GM19043 (cell line): Measurements from ENCODE around the gene MED13L.
"Not testable (repeated sequence)": the region's sequence is repeated elsewhere in the genome, so short reads cannot be mapped to it uniquely, and the experiment has no call there.

Experiments used
- ATAC-seq: cut with Tn5 transposase; IDR thresholded peaks from one replicate; pipeline ENCODE4 v1.9.1; 2021; ENCODE audit warnings: low read depth; ENCODE audit not compliant: unreplicated experiment

The MED13L gene

DNA sequence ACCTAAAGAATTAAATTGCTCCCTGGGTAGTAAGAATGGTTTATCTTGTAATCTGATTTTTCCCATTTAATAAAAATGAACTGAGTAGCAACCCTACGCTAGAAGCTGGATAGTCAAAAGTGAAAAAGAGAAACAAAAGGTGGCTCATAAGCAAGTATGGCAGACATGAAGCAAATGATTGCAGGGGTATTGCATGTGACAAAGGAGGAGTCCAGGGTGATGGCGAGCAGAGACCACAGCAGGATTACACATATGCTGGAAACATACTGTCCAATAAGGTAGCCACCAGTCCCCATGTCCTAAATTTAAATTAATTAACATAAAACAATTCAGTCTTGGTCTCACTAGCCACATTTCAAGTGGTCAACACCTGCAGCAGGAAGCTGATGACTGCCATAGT is 283.8 kb downstream of the MED13L start:
- ATAC-seq, result no peak

DNA sequence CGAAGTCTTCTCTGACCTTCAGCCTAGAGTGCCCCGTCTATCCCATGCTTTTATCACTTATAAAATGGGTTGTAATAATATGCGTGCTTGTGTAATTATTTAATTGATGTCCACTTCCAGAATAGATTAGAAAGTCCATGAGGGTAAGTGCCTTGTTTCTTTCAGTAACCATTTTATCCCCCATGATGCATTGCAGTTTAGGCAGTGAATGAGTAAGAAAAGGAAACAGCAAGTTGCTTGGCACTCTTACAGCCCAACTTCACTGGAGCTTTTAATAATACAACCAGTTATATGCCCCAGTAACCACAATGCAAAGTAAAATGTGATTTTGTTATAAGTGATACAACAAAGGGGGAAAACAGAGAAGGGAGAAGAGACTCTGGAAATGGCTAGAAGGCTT is 287.3 kb downstream of the MED13L start:
- ATAC-seq, result no peak

DNA sequence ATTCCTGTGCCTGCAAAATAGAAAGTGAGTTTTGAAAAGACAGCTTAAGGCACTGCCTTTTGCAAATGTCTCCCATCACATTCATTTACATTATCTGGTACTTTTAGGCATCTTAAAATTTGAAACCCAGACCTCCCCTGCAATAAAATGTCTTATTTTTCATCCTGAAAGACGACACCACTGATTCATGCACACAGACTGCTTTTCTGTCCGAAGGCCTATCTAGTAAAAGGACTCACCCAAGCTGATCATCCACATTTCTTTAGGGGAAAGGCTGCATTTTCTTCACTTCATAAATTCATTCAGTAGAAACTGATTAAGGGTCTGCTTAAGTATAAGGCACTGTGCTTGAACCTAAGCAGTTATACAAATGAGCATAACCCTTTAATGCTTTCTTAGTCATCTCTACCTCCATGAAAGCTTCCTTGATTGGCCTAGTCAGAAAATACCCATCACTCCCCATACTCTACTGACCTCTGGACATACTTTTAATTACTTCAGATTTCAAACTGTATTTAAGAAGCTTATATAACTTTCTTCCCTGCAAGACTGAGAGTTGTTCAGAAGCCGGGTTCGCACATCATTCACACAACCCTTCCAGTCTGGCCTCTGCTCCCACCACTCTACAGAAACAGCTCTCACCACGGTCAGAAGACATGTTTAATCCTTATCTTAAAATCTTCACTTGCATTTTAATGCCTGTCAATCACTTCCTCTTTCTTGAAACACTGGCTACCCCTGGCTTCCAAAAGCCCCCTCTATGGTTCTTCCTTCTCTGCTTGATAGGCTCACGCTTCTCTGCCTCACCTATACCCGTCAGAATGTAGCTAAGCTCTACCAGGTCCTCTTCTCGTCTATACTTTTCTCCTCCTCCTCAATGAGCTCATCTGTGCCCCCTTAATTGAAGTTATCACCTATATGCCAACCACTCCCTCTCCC is 288.6 kb downstream of the MED13L start:
- ATAC-seq, result no peak

DNA sequence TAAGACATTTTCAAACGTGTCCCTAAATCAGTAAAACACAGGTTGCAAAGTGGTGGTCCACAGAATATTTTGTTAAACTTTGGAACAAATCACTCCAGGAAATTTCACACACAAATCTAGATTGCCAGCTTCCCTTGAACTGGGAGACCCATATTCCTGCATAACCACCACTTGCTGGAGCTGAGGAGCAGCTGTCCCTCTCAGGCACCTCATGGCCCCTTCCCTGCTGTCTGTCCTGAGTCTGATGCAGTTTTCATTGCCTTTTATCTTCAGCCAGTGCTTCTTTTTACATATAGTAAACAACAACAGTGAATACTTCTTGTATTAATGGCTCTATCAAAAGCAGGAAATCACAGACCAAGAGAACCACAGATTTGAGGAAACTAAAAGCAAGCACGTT is 289.3 kb downstream of the MED13L start:
- ATAC-seq, result no peak

DNA sequence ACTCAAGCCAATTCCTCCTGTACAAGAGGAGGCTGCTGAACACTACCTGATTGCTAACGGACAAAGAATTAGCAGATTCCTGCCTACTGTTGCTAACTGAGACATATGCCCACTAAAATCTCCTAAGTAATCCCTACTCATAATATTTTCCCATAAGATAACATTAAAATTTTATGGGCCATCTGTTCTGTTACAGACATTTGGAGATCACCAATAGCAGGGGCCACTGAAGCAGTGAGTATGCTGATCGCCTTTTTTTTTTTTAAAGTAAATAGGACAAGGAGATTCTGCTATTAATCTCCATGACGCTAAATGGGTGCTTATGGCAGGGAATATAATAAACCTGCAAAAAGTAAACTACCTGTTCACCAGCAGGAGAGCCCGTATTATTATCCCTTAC is 292.9 kb downstream of the MED13L start:
- ATAC-seq, result no peak

DNA sequence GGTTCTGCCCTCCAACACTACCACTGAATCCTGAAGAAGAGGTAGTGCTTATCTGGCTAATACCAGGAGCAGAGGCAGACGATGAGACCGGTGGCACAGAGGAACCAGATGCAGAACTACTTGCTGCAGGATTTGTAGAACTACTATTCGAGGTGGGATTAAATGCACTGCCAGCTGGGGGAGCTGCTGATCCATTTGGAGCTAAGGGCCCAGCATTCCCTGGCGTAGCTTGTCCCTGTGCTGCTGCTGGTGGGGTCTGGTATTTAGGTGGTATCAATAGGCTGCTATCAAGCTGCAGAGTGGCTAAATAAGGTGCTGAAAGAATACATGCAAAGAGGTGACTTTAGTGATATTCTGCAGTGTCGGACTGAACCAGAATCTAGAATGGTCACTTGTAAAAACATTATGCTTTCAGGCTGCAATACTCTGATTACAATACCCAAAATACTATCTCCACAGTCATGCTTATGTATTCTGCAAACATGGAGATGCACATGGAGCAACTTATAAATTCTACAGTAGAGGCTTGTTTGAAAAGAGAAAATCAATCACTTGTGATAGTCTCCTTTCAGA is 294.2 kb downstream of the MED13L start:
- ATAC-seq, result no peak

DNA sequence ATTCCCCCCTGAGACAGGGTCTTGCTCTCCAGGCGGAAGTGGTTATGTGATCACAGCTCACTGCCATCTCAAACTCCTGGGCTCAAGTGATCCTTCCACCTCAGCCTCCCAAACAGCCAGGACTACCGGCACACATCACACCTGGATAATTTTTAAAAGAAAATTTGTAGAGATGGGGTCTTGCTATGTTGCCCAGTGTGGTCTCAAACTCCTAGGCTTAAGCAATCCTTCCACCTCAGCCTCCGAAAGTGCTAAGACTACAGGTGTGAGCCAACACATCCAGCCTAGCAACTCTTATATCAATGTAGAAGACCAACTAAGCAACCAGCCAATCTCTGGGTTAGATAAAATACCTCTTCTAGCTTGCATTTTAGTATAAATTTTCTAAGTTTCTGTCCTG is 297.2 kb downstream of the MED13L start:
- ATAC-seq, result no peak

DNA sequence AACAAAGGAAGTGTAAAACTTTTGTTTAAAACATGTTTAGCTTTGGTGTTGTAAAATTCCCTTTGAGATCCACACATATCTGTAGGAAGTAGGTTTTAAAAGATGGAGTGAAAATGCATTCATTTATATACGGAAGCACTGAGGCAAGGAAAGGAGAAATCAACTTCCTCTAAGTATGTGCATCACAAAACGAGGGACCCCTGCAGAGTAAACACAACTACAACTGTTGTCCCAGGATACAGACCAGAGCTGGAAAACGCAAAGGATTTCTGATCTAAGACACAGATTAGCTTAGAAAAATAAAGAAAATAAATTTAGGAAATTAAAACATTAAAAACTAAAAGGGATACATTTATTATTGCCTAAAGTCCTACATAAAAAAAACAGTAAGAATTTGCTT is 297.6 kb downstream of the MED13L start:
- ATAC-seq, result no peak

DNA sequence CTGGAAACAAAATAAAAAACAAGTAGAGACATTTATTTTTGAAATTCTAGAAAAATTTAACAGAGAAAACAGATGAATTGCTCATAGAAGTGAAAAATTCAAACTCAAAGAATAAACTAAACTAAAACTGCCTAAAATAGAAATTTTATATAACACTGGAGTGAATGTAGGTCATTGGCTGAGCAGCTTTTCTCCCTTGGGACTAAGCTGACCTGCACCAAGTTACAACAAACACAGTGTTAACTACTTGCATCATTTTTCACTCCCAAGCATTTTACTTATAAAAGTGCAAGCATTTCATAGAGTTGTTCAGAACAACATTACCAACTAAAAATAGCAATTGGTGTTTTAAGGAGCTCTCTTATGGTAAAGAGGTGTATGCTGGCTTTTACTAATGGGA is 298.1 kb downstream of the MED13L start:
- no peak for ATAC-seq

DNA sequence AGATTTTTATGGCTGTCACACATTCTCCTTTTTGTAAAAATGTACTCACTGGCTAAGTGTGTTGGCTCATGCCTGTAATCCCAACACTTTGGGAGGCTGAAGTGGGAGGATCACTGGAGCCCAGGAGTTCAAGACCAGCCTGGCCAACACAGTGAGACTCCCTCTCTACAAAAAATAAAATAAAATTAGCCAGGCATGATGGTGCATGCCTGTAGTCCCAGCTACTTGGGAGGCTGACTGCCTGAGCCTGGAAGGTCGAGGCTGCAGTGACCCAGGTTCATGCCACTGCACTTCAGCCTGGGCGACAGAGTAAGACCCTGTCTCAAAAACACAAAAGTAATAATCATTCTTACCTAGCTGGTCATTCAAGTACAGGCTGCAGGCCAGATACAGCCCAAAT is 300.7 kb downstream of the MED13L start:
- ATAC-seq, result not testable (repeated sequence)

DNA sequence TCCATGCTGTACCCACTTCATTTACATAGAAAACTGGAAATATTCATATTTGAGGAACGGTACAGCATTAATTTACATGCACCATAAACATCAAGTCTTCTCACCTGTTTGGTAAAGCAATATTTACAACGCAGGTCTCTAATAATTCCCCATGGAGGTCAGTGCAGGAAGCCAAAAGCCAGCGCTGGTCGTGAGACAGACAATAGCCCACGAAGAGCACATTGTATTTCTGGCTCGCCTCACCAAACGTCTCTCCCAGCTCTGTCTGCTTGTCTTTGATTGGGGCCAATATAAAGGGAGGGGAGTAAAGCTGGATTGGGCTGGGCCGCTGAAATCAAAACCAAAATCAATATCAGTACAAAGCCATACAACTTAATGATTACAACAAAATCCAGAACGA is 302.1 kb downstream of the MED13L start:
- ATAC-seq, result no peak

DNA sequence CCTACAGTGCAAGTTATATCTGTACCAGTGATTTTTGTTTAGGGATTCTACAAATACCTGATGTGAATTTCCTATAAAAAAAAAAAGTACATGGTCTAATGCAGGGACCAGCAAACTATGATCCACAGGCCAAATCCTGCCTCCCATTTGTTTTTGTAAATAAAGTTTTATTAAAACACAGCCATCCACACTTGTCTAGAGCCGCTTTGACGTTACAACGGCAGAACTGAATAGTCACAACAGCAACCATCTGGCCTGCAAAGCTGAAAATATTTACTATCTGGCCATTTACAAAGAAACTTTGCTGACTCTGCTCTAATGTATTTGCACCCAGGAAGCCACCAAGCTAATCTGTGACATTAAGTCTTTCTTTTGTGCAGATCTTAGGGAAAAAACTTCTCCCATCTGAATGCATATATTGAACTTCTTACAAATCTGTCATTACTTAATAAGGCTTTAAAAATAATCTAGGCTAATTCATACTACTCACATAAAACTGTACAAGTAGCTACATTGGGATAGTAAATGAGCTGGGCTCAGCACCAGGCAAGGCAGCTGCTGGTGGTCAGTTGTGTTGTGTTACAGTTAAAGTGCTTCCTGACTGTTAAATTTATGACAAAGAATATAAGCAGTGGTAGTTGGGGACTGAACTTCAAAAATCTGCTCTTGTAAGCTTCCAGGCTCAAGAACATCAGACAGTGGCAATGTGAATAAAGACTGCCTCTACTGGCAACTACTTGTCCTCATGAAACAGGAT is 303.3 kb downstream of the MED13L start:
- no peak for ATAC-seq

DNA sequence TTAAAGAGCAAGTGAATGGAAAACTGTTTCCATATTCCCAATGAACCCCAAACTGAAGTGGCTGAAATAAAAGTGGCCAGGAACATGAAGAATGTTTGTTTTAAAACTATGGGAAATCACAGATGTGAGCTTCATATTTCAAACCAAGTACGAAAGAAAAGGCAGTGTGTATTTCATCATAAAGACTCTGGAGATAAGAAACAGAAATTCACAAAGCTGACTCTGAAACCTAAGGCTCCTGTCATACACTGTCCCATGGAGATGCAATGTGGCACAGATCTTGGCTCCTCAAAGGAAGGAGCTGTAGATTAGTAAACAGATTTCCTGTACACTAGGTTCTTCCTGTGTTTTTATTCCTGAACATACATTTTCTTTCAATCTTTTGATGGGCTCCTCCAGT is 304.4 kb downstream of the MED13L start:
- no peak for ATAC-seq

DNA sequence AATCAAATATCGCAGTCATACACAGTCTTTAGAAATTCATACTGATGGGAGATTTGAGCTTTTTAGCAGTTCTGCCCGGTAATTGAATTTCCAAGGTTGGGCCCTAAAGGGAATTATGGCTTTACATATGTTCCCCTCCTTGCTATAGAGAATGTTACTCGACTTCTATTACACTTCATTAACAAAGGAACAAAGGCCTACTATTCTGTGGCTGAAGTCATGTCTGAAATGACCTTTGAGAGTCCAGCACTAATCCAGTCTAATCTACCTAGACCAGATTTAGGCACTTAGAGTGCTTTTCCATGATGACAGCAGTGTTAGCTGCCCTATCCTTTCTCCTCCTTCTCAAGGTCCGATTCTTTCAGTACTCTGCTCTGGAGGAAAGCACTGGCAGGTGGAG is 305.3 kb downstream of the MED13L start:
- ATAC-seq, result no peak

DNA sequence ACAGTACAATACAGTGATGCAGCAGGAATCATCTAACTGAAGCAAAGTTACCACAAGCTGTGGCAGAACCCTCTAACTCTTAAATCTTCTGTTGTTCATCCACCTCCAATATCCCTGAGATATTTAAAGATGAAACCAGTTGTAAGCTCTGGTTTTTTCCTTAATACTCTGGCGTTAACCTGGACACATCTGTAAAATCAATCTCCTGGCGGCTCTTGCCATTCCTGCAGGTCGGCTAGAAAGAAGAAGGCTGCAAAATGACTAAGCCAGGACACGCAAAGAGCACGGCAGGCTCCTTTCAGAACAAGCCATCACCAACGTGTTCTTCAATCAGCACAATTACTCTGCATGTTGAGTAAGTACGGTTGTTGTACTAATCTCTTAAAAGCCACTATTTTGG is 309.3 kb downstream of the MED13L start:
- ATAC-seq, result no peak

DNA sequence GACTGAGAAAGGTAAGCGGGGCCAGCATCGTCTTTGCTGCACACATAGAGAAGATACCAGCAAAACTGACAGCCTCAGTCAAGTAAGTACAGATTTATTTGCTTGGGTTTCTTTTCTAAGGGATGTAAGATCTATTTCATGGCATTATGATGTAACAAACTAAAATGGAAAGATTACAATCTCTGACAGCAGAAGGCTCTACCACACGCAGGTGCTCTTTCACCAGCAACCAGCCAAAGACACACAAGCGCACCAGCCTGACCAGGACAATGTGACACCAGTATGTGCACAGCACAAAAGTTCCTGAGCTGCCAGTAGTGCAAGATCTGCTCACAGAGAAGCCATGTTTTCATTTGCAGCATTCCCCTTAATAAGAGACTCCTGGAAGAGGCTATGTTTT is 311.1 kb downstream of the MED13L start:
- no peak for ATAC-seq

DNA sequence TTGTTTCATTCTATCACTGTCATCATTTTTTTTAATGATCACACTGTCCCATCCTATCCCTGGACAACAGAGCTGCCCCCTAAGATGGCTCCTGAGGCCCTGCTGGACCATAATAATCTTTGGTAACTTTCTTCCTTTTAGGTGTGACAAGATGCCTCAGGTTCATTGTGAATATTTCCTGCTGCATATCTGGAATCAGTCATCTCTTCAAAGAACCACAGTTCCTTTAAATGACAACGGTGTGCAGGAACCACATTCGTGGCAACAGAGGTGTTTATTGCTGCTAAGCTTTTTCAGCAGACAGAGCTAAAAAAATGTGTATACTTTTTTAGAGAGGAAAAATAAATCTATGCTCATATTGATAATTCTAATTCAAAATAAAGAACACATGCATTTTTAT is 312.9 kb downstream of the MED13L start:
- ATAC-seq, result no peak

DNA sequence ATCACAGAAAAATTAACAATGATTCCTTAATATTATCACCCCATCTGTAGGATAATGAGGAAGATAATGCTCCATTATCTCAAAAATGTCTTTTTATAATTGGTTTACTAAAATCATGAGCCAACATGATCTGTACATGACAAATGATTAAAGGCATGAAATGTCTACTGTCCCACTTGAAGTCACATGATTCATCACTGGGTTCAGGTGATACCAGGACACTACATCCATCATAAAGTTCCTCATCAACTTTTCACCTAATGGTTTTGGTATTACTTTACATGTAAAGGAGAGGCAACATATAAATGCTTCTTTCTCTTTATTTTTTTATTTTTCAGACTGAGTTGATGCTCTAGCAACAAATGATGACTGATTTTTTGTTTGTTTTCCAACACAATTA is 313.3 kb downstream of the MED13L start:
- no peak for ATAC-seq

DNA sequence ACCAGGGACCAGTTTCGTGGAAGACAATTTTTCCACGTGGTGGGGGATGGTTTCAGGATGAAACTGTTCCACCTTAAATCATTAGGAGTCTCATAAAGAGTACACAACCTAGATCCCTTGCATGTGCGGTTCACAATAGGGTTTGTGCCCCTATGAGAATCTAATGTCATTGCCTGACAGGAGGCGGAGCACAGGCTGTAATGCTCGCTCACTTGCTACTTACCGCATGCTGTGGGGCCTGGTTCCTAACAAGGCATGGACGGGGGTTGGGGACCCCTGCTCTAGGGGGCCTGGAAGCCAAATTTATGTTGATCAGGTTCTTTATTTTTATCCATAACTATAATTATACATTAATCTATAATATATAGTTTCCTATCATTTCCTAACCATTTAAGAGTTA is 315.3 kb downstream of the MED13L start:
- no peak for ATAC-seq

DNA sequence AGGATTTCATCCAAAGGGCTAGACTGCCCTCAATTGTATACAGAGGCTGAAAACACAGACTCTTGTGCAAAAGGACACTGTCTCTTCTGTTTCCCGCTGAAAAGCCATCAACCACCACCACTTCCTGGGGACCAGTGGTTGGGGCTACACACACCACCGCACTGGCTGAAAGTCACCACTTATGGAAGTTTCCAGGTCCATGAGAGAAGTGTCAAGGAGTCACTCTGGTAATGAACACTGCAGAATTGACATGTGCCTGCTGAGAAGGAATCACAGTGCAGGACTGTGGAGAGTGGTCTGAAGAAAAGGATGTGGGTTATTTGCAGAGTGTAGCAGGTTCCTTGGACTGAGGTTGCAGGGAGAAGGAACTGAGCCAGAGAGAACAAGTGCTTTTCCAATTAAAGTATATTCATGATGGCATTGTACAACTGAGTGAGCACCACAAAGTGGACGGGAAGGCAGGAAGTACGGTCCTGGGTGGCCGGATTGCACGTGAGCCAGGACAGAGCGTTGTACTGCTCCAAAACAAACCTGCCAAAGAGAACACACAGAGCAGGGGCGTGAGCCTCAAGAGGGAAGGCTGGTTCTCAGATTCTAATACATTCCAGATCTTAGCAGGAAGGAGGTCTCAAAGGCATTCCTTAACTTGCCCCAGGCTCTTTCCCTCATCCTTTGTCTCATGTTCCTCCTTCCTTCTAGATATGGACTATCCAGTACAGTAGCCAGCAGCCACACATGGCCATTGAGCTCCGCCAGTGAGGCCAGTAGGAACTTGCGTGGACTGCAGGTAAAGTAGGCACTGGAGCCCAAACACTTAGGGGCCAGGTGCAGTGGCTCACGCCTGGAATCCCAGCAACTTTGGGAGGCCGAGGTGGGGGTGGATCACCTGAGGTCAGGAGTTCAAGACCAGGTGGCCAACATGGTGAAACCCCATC is 316.4 kb downstream of the MED13L start:
- no peak for ATAC-seq
